ENCODE data around the gene VMA21. TPM values are rescaled to one million over a fixed set of nuclear protein-coding genes. Genes with fewer than 3 reads are reported as not detected.

Gene VMA21
- total RNA-seq, 1 donor from 2014 or later = 27.2 TPM

DNA sequence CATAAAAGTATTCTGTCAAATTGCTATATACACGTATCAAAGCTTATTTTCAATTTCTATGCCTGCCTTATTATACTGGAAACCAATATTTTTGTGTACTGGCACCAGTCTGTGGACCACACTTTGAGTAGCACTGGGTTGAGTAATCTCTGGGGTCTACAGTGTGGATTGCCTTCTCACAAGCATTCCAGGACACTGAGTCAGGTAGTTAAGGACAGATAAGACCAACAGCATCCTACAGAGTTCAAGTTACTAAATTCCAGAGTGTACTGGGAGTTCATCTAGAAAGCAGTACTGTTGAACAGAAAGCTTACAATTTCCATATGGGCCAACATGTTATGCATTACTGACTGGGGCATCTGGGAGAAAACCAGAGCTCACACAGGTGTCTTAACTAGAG, 61.8 kb downstream of the VMA21 start:
- intact Hi-C loops (cut with DNase I) = no loop called here
- no peak for DNase-seq (ENCODE audit: missing footprints)
- ATAC-seq = no peak

Other genes starting within 250 kb of the VMA21 start
- not detected for gene GPR50, start 220.6 kb upstream of the VMA21 start, total RNA-seq
- not detected for gene PASD1, start 166.5 kb downstream of the VMA21 start, total RNA-seq

Measured in Right ventricle myocardium inferior (tissue), 1 donor.